ENCODE measurements around the gene KDM6A.

KDM6A gene

DNA sequence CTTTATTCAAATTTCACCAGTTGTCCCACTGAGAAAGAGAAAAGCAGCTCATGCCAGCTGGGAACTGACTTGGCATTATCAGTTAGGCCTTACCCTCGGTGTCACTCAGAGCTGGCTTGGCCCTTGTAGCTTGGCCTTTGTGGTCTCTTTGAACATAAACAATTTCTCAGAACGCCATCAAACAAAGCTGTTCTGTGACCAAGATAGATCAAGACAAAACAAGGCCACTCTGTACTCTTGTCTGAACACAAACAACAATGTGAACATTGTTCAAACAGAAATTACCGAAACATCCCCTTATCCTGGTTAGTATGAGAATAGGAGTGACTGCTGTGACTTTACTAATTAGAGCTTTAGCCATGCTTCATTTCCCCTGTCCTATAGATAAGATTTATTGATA, 270.5 kb downstream of the KDM6A start:
- no peak for DNase-seq (ENCODE audit: low read depth)
- TF ChIP-seq, protein P1, sequence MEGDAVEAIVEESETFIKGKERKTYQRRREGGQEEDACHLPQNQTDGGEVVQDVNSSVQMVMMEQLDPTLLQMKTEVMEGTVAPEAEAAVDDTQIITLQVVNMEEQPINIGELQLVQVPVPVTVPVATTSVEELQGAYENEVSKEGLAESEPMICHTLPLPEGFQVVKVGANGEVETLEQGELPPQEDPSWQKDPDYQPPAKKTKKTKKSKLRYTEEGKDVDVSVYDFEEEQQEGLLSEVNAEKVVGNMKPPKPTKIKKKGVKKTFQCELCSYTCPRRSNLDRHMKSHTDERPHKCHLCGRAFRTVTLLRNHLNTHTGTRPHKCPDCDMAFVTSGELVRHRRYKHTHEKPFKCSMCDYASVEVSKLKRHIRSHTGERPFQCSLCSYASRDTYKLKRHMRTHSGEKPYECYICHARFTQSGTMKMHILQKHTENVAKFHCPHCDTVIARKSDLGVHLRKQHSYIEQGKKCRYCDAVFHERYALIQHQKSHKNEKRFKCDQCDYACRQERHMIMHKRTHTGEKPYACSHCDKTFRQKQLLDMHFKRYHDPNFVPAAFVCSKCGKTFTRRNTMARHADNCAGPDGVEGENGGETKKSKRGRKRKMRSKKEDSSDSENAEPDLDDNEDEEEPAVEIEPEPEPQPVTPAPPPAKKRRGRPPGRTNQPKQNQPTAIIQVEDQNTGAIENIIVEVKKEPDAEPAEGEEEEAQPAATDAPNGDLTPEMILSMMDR (IDR thresholded peaks at IDR 0.05; ENCODE audit: low read depth, low read length, missing control alignments): no peak
- no peak overlapping the region for H3K4me3 ChIP-seq (ENCODE audit: low read depth, low read length)
- in situ Hi-C loops (cut with HindIII; ENCODE audit: low sequenced_read_pairs): no loop called here

DNA sequence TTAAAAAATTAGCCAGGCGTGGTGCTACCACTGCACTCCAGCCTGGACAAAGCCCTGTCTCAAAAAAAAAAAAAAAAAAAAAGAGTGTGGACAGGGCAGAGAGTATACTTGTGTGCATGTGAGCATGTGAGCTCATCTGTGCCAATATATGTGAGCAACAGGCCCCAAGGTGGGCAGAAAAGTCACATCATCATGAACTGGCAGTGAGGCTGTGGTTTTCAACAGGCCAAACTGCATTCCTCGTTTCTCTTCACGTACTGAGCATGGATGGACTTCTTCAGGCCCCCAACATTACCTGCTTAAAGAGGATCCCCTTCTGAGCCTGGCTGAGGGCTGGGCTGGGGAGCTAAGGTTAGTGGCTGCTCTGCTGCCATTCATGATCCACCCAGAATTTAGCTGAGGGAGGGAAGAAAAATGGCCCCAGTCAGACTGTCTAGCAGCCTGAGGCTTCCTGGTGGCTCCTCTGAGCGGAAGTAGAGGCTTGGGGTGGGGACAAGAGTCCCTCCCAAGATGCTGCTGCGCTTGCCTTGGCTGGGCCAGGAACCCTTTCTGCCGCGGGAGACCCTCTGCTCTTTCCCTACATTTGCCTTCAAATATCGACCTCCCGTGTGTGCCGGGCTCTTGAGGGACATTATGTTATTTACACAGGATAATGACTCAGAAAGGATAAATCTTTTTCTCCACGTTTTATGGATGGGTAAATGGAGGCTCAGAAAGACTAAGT, 272.7 kb downstream of the KDM6A start:
- no peak for DNase-seq (ENCODE audit: low read depth)
- in situ Hi-C loops (cut with HindIII; ENCODE audit: low sequenced_read_pairs): no loop called here
- H3K4me3 ChIP-seq (ENCODE audit: low read depth, low read length): no peak overlapping the region
- TF ChIP-seq, protein P1 (IDR thresholded peaks at IDR 0.05; ENCODE audit: low read depth, low read length, missing control alignments): no peak

DNA sequence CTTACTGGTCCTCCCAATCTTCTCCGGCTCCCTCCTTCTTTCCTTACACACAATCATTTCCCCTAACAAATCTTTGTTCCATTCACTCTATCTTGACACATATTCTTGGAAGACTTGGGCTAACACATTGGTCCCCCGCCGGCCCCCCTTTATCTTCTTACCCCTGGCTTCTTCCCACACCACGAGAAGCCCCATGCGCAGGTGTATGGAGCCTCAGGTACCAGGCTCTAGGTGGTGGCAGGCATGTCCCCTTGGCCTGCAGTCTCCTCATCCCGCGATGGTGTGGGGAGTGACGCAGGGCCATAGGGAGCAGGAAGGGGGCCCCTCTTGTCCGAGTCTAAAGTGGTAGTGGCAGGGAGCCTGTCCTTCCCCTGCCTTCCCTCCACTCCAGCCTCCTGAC, 277.8 kb downstream of the KDM6A start:
- DNase-seq (ENCODE audit: low read depth): no peak
- in situ Hi-C loops (cut with HindIII; ENCODE audit: low sequenced_read_pairs): no loop called here
- no peak overlapping the region for H3K4me3 ChIP-seq (ENCODE audit: low read depth, low read length)
- TF ChIP-seq, protein P1 (IDR thresholded peaks at IDR 0.05; ENCODE audit: low read depth, low read length, missing control alignments): no peak

DNA sequence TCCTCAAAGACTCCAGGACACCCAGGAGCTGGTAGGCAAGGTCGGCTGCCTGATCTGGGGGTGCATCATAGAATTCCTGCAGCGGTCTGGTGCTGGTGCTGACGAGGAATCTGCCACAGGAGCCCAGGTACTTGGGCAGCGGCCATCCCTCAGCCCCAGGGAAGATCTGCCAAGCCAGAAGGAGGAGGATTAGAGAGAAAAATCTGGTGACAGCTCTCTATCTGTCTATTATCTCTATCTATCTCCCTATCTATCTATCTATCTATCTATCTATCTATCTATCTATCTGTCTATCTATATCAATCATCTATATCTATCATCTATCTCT, 281.0 kb downstream of the KDM6A start:
- in situ Hi-C loops (cut with HindIII; ENCODE audit: low sequenced_read_pairs): no loop called here
- DNase-seq (ENCODE audit: low read depth): no peak
- H3K4me3 ChIP-seq (ENCODE audit: low read depth, low read length): no peak overlapping the region
- TF ChIP-seq, protein P1 (IDR thresholded peaks at IDR 0.05; ENCODE audit: low read depth, low read length, missing control alignments): no peak

DNA sequence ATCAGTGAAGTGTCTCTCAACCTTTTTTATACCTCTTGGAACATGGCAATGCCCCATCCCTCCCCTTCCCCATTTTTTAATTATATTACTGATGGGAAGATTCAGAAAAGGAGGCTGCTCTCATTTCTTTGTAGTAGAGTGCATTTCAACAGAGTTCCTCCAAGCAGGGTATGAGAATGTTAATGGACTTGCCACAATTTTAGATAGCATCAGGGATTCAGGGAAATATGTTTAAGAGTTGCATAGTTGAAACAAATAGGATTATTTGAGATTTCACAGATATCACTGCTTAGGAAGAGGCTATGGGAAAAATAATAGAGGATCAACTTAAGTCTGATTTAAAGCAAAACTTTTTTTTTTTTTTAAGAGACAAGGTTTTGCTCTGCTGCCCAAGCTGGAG, 281.5 kb downstream of the KDM6A start:
- in situ Hi-C loops (cut with HindIII; ENCODE audit: low sequenced_read_pairs): no loop called here

DNA sequence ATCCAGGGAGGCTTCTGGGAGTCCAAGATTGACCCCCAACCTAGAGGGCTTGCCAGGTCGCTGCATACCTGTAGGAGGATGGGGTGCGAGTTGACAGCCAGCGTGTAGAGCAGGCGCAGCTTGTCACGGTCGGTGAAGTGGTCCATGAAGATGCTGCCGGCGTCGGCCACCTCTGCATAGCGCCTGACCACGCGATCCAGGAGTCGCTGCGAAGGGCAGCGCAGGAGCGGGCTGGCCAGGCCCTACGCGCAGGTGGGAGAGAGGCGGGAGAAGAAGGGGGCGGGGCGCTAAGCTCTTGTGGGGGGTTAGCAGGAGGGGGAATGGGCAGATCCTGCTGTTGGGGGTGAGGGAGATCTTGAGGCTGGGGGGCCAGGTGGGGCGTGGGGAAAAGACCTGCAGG, 284.7 kb downstream of the KDM6A start:
- H3K4me3 ChIP-seq (ENCODE audit: low read depth, low read length): no peak overlapping the region
- no peak for DNase-seq (ENCODE audit: low read depth)
- TF ChIP-seq, protein P1 (IDR thresholded peaks at IDR 0.05; ENCODE audit: low read depth, low read length, missing control alignments): no peak
- in situ Hi-C loops (cut with HindIII; ENCODE audit: low sequenced_read_pairs): no loop called here

More for the DNA sequence above, 281.5 kb downstream of the KDM6A start:
- H3K4me3 ChIP-seq (ENCODE audit: low read depth, low read length): no peak overlapping the region
- TF ChIP-seq, protein P1 (IDR thresholded peaks at IDR 0.05; ENCODE audit: low read depth, low read length, missing control alignments): no peak
- DNase-seq (ENCODE audit: low read depth): no peak

All from astrocyte of the cerebellum (primary cell).